HG03342 (cell line): Measurements from ENCODE around the gene TRA2B.

Source experiments
- ATAC-seq: cut with Tn5 transposase; IDR thresholded peaks from one replicate; pipeline ENCODE4 v1.9.1; 2021; ENCODE audit warnings: mild to moderate bottlenecking, moderate library complexity; ENCODE audit not compliant: unreplicated experiment

The TRA2B gene

GRCh38 chr3:185937689-185938374 lies at the start of gene TRA2B:
Gene TRA2B, minus strand, starts transcription at chr3:185938014. Its CDS starts 154 bp downstream, at chr3:185937860.
- ATAC-seq = peak; percentile 95

GRCh38 chr3:185986198-185986777 lies 48.5 kb upstream of the TRA2B start:
- no peak for ATAC-seq

- ATAC-seq = no peak
Observed at GRCh38 chr3:185984203-185984602, 46.4 kb upstream of the TRA2B start.

DNA sequence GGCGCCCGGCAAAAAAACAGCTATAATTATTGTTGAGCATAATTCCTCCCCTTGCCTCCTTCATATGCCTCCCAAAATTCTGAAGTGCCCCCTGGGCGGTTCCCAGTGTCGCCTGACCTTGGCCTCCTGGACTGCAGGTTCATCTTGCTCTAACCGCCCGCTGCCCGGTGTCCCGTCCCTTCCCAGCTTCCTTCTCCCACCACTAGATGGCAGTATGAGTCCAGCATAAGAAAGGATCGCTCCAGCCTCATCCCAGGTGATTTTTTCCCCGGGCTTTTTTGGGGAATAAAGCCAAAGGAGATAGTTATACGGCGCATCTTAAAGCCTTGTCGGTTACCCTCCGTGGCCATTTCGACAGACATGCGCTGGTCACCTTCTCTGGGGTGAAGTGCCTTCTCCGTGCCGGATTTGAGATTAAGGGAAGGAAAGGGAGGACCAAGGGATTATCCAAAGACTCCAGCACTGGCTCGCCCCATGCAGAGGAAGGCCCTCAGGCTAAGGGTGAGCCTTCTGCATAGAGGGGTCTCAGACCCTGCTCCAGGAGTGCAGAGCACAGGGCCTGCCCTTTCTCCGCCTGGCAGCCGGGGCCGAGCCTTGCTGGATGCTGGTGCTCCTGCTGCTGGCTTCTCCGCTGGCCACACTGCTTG lies 45.8 kb upstream of the TRA2B start:
- ATAC-seq = no peak

GRCh38 chr3:185982632-185983031 lies 44.8 kb upstream of the TRA2B start:
- no peak for ATAC-seq

DNA sequence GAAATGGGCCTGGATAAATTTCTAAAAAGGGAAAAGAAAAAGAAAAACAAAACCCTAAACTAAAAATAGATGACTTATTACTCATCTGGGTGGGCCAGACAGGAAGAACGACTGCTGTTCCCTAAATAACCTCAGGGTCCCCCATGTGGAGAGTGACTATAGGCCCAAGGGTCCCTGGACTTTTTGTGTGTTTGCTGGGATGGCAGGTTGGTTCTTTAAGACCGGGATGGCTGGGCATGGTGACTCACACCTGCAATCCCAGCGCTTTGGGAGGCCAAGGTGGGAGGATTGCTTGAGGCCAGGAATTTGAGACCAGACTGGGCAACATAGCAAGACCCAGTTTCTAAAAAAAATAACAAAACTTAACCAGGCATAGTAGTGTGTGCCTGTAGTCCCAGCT lies 43.8 kb upstream of the TRA2B start:
- ATAC-seq = no peak

DNA sequence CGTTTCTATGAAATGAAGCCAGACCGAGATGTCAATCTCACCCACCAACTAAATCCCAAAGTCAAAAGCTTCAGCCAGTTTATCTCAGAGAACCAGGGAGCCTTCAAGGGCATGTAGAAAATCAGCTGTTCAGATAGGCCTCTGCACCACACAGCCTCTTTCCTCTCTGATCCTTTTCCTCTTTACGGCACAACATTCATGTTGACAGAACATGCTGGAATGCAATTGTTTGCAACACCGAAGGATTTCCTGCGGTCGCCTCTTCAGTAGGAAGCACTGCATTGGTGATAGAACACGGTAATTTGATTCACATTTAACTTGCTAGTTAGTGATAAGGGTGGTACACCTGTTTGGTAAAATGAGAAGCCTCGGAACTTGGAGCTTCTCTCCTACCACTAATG lies 41.9 kb upstream of the TRA2B start:
- ATAC-seq = no peak

- ATAC-seq = no peak
Observed at GRCh38 chr3:185978516-185978915, 40.7 kb upstream of the TRA2B start.

DNA sequence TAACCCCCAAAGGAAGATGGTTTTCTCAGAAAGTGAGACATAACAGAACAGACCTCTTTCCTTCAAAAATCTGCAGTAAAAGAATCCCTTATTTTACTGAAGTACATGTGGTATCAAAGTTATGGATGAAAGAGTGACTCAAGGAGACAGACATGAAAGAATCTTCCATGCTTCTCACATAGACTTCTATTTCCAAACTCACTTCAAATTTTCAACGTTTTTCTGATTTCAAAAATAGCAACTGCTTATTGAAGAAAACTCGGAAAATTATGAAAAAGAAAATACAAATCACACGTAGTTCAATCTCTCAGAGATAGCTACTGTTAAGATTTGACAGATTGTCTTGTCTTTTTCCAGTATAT lies 39.8 kb upstream of the TRA2B start:
- ATAC-seq = no peak

GRCh38 chr3:185976977-185977678 lies 39.3 kb upstream of the TRA2B start:
- peak; percentile 88 for ATAC-seq

DNA sequence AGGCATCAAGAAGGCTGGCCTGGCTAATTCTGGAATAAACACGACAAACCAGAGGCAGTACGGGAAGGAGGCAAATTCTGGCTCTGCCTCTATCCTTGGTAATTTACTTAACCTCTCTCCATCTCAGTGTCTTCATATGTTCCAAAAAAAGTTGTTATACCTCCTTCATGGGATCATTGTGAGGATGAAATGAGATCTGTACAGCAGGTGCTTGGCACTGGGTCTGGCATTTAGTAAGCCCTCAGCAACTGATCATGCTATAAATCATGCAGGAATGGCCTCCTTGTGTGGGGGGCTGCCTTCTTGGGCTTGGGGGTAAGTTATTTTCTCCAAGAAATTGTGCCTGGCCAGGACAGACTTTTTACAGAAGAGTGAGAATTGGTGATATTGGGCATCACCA lies 38.3 kb upstream of the TRA2B start:
- no peak for ATAC-seq

DNA sequence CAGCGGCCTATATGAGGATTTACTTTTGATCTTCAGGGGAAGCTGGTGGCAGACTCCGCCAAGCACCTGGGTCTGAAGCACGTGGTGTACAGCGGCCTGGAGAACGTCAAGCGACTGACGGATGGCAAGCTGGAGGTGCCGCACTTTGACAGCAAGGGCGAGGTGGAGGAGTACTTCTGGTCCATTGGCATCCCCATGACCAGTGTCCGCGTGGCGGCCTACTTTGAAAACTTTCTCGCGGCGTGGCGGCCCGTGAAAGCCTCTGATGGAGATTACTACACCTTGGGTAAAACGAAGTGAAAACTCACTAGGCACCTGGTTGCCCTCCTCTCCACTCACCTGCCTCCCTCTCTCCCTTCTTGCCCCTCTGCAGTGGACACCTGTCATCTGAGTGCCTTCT lies 33.8 kb upstream of the TRA2B start:
- no peak for ATAC-seq

GRCh38 chr3:185968168-185968567 lies 30.4 kb upstream of the TRA2B start:
- no peak for ATAC-seq

DNA sequence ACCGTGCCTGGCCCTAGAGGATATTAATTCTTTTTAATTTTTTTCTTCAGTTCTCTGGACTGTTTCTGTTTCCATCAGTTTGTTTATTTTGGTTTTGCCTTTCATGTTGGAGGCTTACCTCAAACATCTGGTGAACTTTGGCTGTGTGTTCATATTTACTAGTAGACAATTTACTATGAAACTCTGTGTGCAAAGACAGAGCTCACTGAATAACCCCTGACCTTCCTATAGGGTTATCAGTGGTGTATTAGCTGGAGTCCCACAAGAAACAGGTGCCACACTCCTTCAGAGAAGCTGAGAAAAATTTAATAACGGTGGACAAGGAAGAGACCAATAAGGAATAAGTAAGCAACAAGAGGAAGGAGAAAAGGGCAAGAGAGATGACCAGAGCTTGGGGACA lies 28.8 kb upstream of the TRA2B start:
- no peak for ATAC-seq

DNA sequence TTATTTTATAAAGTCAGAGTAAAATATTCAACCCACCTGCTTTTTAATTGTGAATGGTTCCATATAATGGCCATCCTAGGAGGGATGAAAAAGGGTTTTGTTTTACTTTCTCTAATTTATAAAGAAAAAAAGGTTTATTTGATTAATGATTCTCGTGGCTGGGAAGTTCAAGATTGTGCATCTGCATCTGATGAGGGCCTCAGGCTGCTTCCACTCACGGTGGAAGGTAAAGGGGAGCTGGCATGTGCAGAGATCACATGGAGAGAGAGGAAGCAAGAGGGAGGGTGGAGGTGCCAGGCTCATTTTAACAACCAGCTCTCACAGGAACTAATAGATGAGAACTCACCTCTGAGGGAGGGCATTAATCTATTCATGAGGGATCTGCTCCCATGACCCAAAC lies 27.7 kb upstream of the TRA2B start:
- no peak for ATAC-seq

DNA sequence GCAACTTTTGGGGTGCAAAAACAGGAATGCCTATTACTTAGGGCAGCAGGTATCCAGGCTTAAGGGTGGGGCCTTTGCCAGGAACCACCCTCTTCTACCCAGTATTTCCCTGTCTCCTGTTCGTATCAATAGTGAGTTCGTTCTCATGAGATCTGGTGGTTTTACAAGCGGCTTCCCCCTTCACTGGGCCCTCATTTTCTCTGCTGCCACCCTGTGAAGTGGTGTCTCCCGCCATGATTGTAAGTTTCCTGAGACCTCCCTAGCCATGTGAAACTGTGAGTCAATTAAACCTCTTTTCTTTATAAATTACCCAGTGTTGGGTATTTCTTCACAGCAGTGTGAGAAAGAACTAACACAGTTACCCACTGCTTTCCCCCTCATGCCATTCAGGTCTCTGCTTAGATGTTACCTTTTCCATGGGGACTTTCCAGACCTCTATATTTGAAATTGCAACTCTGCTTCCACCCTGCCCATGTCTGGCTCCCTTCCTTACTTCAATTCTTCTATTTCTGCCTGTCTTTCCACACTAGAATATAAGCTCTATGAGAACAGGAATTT lies 23.9 kb upstream of the TRA2B start:
- no peak for ATAC-seq

GRCh38 chr3:185960522-185961288 lies 22.9 kb upstream of the TRA2B start:
- ATAC-seq = no peak

- ATAC-seq = no peak
Observed at GRCh38 chr3:185959609-185960521, 22.1 kb upstream of the TRA2B start.

DNA sequence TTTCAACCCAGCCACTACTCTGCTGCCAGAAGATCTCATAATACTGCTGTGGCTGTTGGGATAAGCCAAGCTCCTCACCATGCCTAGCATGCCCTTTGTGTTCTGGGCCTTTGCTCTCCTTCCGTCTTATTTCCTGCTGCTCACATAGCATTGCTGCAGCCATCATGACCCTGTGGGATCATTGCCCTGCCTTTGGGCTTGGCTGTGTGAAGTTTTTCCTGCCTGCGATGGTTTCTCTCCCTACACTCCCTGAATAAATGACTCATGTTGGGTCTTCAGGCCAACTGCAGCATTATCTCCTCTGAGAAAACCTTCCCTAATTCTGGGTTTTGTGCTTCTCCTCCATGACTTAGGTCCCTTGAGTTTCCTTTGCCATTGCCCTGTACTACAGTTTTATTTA lies 20.8 kb upstream of the TRA2B start:
- no peak for ATAC-seq

- ATAC-seq = no peak
Observed at GRCh38 chr3:185956244-185956643, 18.4 kb upstream of the TRA2B start.
